SK-N-SH (cell line): ENCODE data around the gene LTBR. TPM values are rescaled to one million over a fixed set of nuclear protein-coding genes. Genes with fewer than 3 reads are reported as not detected.

ENCODE experiments used
- CTCF ChIA-PET: fragments of 300-600, 350-600 bp; formaldehyde crosslinking; extraction: SDS; loops from one replicate; lab custom pipeline; 2021; lab: Yijun Ruan, JAX
- POLR2A ChIA-PET: fragments of 350-600 bp; sonication (Branson Sonifier 250); formaldehyde crosslinking; extraction: SDS; loops from one replicate; lab custom pipeline; 2020; ENCODE audit warnings: antibody characterized with exemption, inconsistent platforms; lab: Yijun Ruan, JAX
- DNase-seq: peaks from one replicate; pipeline ENCODE4 v3.0.0; 2012
- H2AFZ ChIP-seq: fragments of 200-600 bp; sonication (generic); 2 replicates; pipeline ENCODE4 v1.8.1; 2016; ENCODE audit warnings: antibody characterized with exemption, mild to moderate bottlenecking, low read depth
- H3F3A ChIP-seq: fragments of 200-600 bp; sonication (generic); replicated peaks from 2 replicates; pipeline ENCODE3; 2016; ENCODE audit warnings: antibody characterized with exemption, mild to moderate bottlenecking; ENCODE audit not compliant: insufficient read depth
- H3K27ac ChIP-seq, 2 experiments: fragments of 200-500 bp in 1 of 2; fragments of 200-600 bp in 1 of 2; sonication (Bioruptor generic) in 1 of 2; sonication (generic), shearing (Covaris generic) in 1 of 2; 2 replicates each; pipeline versions ENCODE4 v1.5.1 to v1.6.1; 2014 to 2016; ENCODE audit warnings: low read depth in 2 of 2, inconsistent platforms in 1 of 2, low read length in 1 of 2, mild to moderate bottlenecking in 1 of 2, mixed read lengths in 1 of 2
- H3K27me3 ChIP-seq: fragments of 200-600 bp; sonication (generic), shearing (Covaris generic); 2 replicates; pipeline ENCODE4 v1.6.1; 2016; ENCODE audit warnings: mixed run types; ENCODE audit not compliant: insufficient read depth
- H3K36me3 ChIP-seq, 2 experiments: fragments of 200-500 bp in 1 of 2; fragments of 200-600 bp in 1 of 2; sonication (Bioruptor generic) in 1 of 2; sonication (generic) in 1 of 2; replicated peaks in 1 of 2; 2 replicates each; pipeline versions ENCODE3 to v1.5.1; 2014 to 2016; ENCODE audit warnings: low read length in 1 of 2, mild to moderate bottlenecking in 1 of 2; ENCODE audit not compliant: insufficient read depth in 2 of 2, control insufficient read depth in 1 of 2
- H3K4me1 ChIP-seq, 2 experiments: fragments of 200-500 bp in 1 of 2; fragments of 200-600 bp in 1 of 2; sonication (Bioruptor generic) in 1 of 2; sonication (generic), shearing (Covaris generic) in 1 of 2; 2 replicates each; pipeline versions ENCODE4 v1.5.1 to v1.6.1; 2014 to 2016; ENCODE audit warnings: low read depth in 1 of 2, low read length in 1 of 2, mixed run types in 1 of 2; ENCODE audit not compliant: insufficient read depth in 2 of 2, control insufficient read depth in 1 of 2
- H3K4me2 ChIP-seq: fragments of 200-600 bp; sonication (generic), shearing (Covaris generic); 2 replicates; pipeline ENCODE4 v1.6.1; 2017; ENCODE audit warnings: mixed run types
- H3K4me3 ChIP-seq, 2 experiments: fragments of 200-500 bp in 1 of 2; fragments of 200-600 bp in 1 of 2; sonication (Bioruptor generic) in 1 of 2; sonication (generic), shearing (Covaris generic) in 1 of 2; 2 replicates each; pipeline versions ENCODE4 v1.5.1 to v1.8.1; 2014 to 2016; ENCODE audit warnings: low read depth in 2 of 2, inconsistent platforms in 1 of 2, low read length in 1 of 2, mild to moderate bottlenecking in 1 of 2, mixed read lengths in 1 of 2, moderate library complexity in 1 of 2
- H3K79me2 ChIP-seq: fragments of 200-600 bp; sonication (generic); 2 replicates; pipeline ENCODE4 v1.8.1; 2017; ENCODE audit warnings: mild to moderate bottlenecking; ENCODE audit not compliant: insufficient read depth
- H3K9ac ChIP-seq: fragments of 200-600 bp; sonication (generic); 2 replicates; pipeline ENCODE4 v1.6.1; 2017; ENCODE audit warnings: mixed run types
- H3K9me2 ChIP-seq: fragments of 200-600 bp; sonication (generic); 2 replicates; pipeline ENCODE4 v1.6.1; 2017; ENCODE audit warnings: mixed run types
- H3K9me3 ChIP-seq: fragments of 200-600 bp; sonication (generic); 2 replicates; pipeline ENCODE4 v1.6.1; 2017; ENCODE audit warnings: mixed run types, mild to moderate bottlenecking, moderate library complexity
- H4K20me1 ChIP-seq: fragments of 200-600 bp; sonication (generic); 2 replicates; pipeline ENCODE4 v1.6.1; 2017; ENCODE audit warnings: mild to moderate bottlenecking, mixed run types; ENCODE audit not compliant: insufficient read depth
- EZH2phosphoT487 ChIP-seq: fragments of 200-600 bp; sonication (generic); IDR thresholded peaks from 2 replicates; pipeline ENCODE4 v1.6.1; 2017; ENCODE audit warnings: low read depth, mixed run types, mild to moderate bottlenecking, antibody characterized with exemption, moderate library complexity, borderline replicate concordance
- FOSL2 ChIP-seq: IDR thresholded peaks from 2 replicates; pipeline ENCODE4 v1.4.0; 2012; ENCODE audit warnings: low read depth, mild to moderate bottlenecking, moderate library complexity, borderline replicate concordance
- FOXJ3 ChIP-seq: sonication (generic); formaldehyde crosslinking; IDR thresholded peaks from 2 replicates; pipeline ENCODE4 v1.5.1; 2020; ENCODE audit warnings: mild to moderate bottlenecking, missing genetic modification reagents
- GABPA ChIP-seq: IDR thresholded peaks from 2 replicates; pipeline ENCODE4 v1.4.0; 2012; ENCODE audit warnings: low read depth, mild to moderate bottlenecking
- JUND ChIP-seq: IDR thresholded peaks from 2 replicates; pipeline ENCODE4 v1.4.0; 2012
- MEF2A ChIP-seq: IDR thresholded peaks from 2 replicates; pipeline ENCODE4 v1.4.0; 2012; ENCODE audit warnings: low read depth, borderline replicate concordance
- NFIC ChIP-seq: IDR thresholded peaks from 2 replicates; pipeline ENCODE4 v1.4.0; 2012; ENCODE audit warnings: borderline replicate concordance
- RAD21 ChIP-seq: IDR thresholded peaks from 2 replicates; pipeline ENCODE4 v1.6.1; 2012; ENCODE audit warnings: mild to moderate bottlenecking, low read length
- RXRA ChIP-seq: IDR thresholded peaks from 2 replicates; pipeline ENCODE4 v1.4.0; 2012; ENCODE audit warnings: low read depth, mild to moderate bottlenecking, borderline replicate concordance
- TAF1 ChIP-seq: IDR thresholded peaks from 2 replicates; pipeline ENCODE4 v1.6.1; 2012; ENCODE audit warnings: low read depth, mild to moderate bottlenecking, low read length, moderate library complexity, borderline replicate concordance
- TCF12 ChIP-seq: IDR thresholded peaks from 2 replicates; pipeline ENCODE4 v1.4.0; 2012
- WGBS: methylation state at CpG from one replicate; pipeline ENCODE4 v1.1.6; 2017; ENCODE audit warnings: low lambda C conversion rate; 5-methylcytosine and 5-hydroxymethylcytosine counted together
- polyA plus RNA-seq, 3 experiments: library from polyadenylated mRNA; depleted of rRNA; stranded (reverse); fragments of >200 nt; gene quantifications; 2 replicates each; pipeline ENCODE4 v1.2.3, GENCODE V29; 2012
- TF ChIP-seq, protein P1 (sequence below): IDR thresholded peaks from 2 replicates; pipeline ENCODE4 v1.4.0; 2012; ENCODE audit warnings: low read depth, borderline replicate concordance
- TF ChIP-seq, protein P2 (sequence below): IDR thresholded peaks from 2 replicates; pipeline ENCODE4 v1.6.1; 2012; ENCODE audit warnings: mild to moderate bottlenecking, low read depth, low read length, moderate library complexity
- TF ChIP-seq, protein P3 (sequence below): IDR thresholded peaks from 2 replicates; pipeline ENCODE4 v1.4.0; 2012; ENCODE audit warnings: low read depth, borderline replicate concordance
- TF ChIP-seq, protein P4 (sequence below): fragments of 200-600 bp; sonication (generic); IDR thresholded peaks from 2 replicates; pipeline ENCODE4 v1.6.1; 2017; ENCODE audit warnings: antibody characterized with exemption, mild to moderate bottlenecking, moderate library complexity

LTBR gene
- polyA plus RNA-seq, 1 of the 3 experiments (the other 2 are of a cell fraction) = 0.12 TPM

DNA sequence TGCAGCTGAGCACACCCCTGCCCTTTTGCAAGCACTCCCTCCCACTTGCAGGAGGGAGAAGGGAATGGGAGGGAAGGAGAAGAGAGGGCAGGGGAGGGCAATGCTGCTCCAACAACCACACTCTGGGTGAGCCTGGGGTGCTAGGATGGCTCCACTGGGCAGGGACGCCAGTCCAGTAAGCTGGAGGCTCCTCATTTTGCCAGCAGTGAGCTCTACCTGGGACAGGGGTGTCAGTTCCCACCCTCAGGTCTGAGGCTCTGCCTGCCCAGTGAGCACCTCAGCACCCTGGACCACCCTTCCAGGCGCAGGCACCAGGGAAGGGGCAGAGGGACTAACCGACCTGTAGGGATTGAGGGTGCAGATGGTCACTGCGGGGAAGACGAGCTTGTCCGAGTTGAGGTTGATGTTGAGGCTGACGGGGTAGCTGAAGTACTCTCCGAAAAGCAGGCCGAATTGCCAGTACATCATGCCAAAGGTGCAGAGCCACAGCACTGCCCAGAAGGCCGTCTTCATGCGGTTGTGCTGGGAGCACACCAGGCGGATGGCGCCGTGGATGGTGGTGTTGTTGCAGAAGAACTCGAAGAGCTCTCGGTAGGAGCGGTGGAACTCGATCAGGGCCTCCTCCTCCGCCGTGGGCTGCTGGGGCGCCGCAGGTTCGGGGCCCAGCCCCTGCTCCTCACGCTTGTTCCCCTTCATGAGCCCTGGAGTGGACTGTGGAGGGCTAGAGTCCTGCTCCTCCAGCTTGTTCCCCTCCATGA, 9.8 kb upstream of the LTBR start:
- Histone ChIP-seq H3K4me2 (no peak overlapping the region), H3K4me1 (peaks cover 16 to 33% of the 10 kb centered on the region in 2 experiments; a peak in 3 of 4 replicates), H3K36me3 (no peaks in the 10 kb centered on the region), H4K20me1 (no peaks in the 10 kb centered on the region), H3K4me3 (no peak overlapping the region), H3K27me3 (no peaks in the 10 kb centered on the region), H3F3A (peaks cover 16% of the 10 kb centered on the region), H3K9me3 (no peaks in the 10 kb centered on the region), H2AFZ (no peak overlapping the region), H3K9me2 (no peaks in the 10 kb centered on the region), H3K9ac (no peak overlapping the region), H3K27ac (no peak overlapping the region), H3K79me2 (no peaks in the 10 kb centered on the region)
- no peak for DNase-seq
- 98% methylated on average over 18 of the region's 24 CpGs for WGBS
- POLR2A ChIA-PET = no interaction called here
- TF ChIP-seq, protein P1, sequence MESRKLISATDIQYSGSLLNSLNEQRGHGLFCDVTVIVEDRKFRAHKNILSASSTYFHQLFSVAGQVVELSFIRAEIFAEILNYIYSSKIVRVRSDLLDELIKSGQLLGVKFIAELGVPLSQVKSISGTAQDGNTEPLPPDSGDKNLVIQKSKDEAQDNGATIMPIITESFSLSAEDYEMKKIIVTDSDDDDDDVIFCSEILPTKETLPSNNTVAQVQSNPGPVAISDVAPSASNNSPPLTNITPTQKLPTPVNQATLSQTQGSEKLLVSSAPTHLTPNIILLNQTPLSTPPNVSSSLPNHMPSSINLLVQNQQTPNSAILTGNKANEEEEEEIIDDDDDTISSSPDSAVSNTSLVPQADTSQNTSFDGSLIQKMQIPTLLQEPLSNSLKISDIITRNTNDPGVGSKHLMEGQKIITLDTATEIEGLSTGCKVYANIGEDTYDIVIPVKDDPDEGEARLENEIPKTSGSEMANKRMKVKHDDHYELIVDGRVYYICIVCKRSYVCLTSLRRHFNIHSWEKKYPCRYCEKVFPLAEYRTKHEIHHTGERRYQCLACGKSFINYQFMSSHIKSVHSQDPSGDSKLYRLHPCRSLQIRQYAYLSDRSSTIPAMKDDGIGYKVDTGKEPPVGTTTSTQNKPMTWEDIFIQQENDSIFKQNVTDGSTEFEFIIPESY = no peak
- no peak for TF ChIP-seq MEF2A
- CTCF ChIA-PET = interaction anchor here (0.8 to 1.4 kb wide), 4 partner anchors 18 to 336 kb away, joined by 3 to 4 read pairs (median 3); no protein-coding TSS in a partner anchor

DNA sequence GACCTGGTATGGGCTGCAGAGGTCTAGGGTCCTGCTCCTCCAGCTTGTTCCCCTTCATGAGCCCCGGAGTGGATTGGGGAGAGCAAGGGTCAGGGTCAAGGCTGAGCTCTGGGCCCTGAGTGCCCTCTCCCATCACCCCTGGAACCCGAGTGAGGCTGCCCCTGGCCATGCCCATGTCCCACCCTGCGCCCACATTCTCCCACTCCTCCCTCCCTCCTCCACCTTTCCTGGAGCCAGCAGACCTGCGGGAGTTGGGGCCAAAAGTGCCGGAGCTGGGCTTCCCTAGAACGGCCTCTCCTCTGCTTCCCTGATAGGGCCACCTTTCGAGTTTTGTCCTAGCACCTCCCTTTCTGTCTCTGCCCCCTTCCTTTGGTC, 9.2 kb upstream of the LTBR start:
- POLR2A ChIA-PET = no interaction called here
- Histone ChIP-seq H3K27ac (no peak overlapping the region), H3K9me2 (no peaks in the 10 kb centered on the region), H3K79me2 (no peaks in the 10 kb centered on the region)
- TF ChIP-seq MEF2A = no peak
- TF ChIP-seq GABPA = no peak
- TF ChIP-seq RAD21 = no peak
- no peak for TF ChIP-seq FOXJ3
- TF ChIP-seq, protein P2, sequence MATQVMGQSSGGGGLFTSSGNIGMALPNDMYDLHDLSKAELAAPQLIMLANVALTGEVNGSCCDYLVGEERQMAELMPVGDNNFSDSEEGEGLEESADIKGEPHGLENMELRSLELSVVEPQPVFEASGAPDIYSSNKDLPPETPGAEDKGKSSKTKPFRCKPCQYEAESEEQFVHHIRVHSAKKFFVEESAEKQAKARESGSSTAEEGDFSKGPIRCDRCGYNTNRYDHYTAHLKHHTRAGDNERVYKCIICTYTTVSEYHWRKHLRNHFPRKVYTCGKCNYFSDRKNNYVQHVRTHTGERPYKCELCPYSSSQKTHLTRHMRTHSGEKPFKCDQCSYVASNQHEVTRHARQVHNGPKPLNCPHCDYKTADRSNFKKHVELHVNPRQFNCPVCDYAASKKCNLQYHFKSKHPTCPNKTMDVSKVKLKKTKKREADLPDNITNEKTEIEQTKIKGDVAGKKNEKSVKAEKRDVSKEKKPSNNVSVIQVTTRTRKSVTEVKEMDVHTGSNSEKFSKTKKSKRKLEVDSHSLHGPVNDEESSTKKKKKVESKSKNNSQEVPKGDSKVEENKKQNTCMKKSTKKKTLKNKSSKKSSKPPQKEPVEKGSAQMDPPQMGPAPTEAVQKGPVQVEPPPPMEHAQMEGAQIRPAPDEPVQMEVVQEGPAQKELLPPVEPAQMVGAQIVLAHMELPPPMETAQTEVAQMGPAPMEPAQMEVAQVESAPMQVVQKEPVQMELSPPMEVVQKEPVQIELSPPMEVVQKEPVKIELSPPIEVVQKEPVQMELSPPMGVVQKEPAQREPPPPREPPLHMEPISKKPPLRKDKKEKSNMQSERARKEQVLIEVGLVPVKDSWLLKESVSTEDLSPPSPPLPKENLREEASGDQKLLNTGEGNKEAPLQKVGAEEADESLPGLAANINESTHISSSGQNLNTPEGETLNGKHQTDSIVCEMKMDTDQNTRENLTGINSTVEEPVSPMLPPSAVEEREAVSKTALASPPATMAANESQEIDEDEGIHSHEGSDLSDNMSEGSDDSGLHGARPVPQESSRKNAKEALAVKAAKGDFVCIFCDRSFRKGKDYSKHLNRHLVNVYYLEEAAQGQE = no peak
- TF ChIP-seq, protein P1 = no peak
- TF ChIP-seq, protein P3, sequence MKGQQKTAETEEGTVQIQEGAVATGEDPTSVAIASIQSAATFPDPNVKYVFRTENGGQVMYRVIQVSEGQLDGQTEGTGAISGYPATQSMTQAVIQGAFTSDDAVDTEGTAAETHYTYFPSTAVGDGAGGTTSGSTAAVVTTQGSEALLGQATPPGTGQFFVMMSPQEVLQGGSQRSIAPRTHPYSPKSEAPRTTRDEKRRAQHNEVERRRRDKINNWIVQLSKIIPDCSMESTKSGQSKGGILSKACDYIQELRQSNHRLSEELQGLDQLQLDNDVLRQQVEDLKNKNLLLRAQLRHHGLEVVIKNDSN = no peak
- TF ChIP-seq NFIC = no peak
- TF ChIP-seq TAF1 = no peak
- TF ChIP-seq JUND = no peak
- no peak for TF ChIP-seq FOSL2
- no peak for TF ChIP-seq RXRA
- TF ChIP-seq, protein P4, sequence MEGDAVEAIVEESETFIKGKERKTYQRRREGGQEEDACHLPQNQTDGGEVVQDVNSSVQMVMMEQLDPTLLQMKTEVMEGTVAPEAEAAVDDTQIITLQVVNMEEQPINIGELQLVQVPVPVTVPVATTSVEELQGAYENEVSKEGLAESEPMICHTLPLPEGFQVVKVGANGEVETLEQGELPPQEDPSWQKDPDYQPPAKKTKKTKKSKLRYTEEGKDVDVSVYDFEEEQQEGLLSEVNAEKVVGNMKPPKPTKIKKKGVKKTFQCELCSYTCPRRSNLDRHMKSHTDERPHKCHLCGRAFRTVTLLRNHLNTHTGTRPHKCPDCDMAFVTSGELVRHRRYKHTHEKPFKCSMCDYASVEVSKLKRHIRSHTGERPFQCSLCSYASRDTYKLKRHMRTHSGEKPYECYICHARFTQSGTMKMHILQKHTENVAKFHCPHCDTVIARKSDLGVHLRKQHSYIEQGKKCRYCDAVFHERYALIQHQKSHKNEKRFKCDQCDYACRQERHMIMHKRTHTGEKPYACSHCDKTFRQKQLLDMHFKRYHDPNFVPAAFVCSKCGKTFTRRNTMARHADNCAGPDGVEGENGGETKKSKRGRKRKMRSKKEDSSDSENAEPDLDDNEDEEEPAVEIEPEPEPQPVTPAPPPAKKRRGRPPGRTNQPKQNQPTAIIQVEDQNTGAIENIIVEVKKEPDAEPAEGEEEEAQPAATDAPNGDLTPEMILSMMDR = no peak
- TF ChIP-seq EZH2phosphoT487 = no peak
- TF ChIP-seq TCF12 = no peak
- TF ChIP-seq, all 33 proteins: peak for 0
- 93% methylated on average over 5 of the region's 7 CpGs for WGBS
- Histone ChIP-seq H3K4me3 (no peak overlapping the region), H3K4me2 (no peak overlapping the region), H3K9ac (no peak overlapping the region), H4K20me1 (no peaks in the 10 kb centered on the region), H3F3A (peaks cover 16% of the 10 kb centered on the region), H3K9me3 (no peaks in the 10 kb centered on the region), H2AFZ (no peak overlapping the region), H3K4me1 (peaks cover 16 to 33% of the 10 kb centered on the region in 2 experiments; a peak in 3 of 4 replicates), H3K27me3 (no peaks in the 10 kb centered on the region), H3K36me3 (no peaks in the 10 kb centered on the region)
- CTCF ChIA-PET = interaction anchor here (0.9 to 1.4 kb wide), 3 partner anchors 17 to 337 kb away, joined by 3 read pairs; no protein-coding TSS in a partner anchor
- DNase-seq = no peak
